Stomach (tissue), 9 donors: Measurements from ENCODE around the gene GRIK1. TPM values are rescaled to one million over a fixed set of nuclear protein-coding genes. Genes with fewer than 3 reads are reported as not detected.
A peak's percentile ranks its signal among the peaks of the same experiment; 100 is the strongest.

Source experiments
- DNase-seq, 2 donors: peaks; one replicate each; pipeline versions ENCODE4 v3.0.0 to v3.0.0-alpha.2; 2013 to 2019
- H3K27ac ChIP-seq, 5 donors: fragments of 200-600 bp in 4 of 5; sonication (generic) in 4 of 5; one replicate each; pipeline ENCODE4 v1.5.1; 2013 to 2019; ENCODE audit warnings: mild to moderate bottlenecking in 1 of 5, moderate library complexity in 1 of 5
- H3K27me3 ChIP-seq, 3 donors: fragments of 200-600 bp; sonication (generic); one replicate each; pipeline ENCODE4 v1.5.1; 2017 to 2019; ENCODE audit warnings: mixed run types in 1 of 3
- H3K36me3 ChIP-seq, 4 donors: fragments of 200-600 bp; sonication (generic); 1 replicate in 3 of 4; 2 replicates in 1 of 4; pipeline ENCODE4 v1.5.1; 2016 to 2019
- H3K4me1 ChIP-seq, 4 donors: fragments of 200-600 bp; sonication (generic); one replicate each; pipeline ENCODE4 v1.5.1; 2016 to 2019
- H3K4me3 ChIP-seq, 4 donors: fragments of 200-600 bp; sonication (generic) in 3 of 4; one replicate each; pipeline ENCODE4 v1.5.1; 2016 to 2019; ENCODE audit warnings: mild to moderate bottlenecking in 1 of 4
- H3K9me3 ChIP-seq, 4 donors: fragments of 200-600 bp; sonication (generic); one replicate each; pipeline ENCODE4 v1.5.1; 2016 to 2019
- CTCF ChIP-seq, 7 experiments: fragments of 450-650 bp in 4 of 7; fragments of 200-600 bp in 3 of 7; sonication (generic) in 3 of 7; IDR thresholded peaks; one replicate each; pipeline ENCODE4 v1.5.1; 2016 to 2019; ENCODE audit warnings: antibody characterized with exemption in 7 of 7, control low read depth in 2 of 7, mild to moderate bottlenecking in 1 of 7
- EP300 ChIP-seq: sonication (generic); formaldehyde crosslinking; IDR thresholded peaks from one replicate; pipeline ENCODE4 v1.6.1; 2017; ENCODE audit warnings: antibody characterized with exemption
- POLR2A ChIP-seq, 4 donors: fragments of 450-650 bp; IDR thresholded peaks; one replicate each; pipeline ENCODE4 v1.6.1; 2016; ENCODE audit warnings: antibody characterized with exemption in 4 of 4, control low read depth in 2 of 4, mild to moderate bottlenecking in 1 of 4, moderate library complexity in 1 of 4
- POLR2AphosphoS5 ChIP-seq, 3 donors: sonication (generic); formaldehyde crosslinking; IDR thresholded peaks; one replicate each; pipeline ENCODE4 v1.6.1; 2016; ENCODE audit warnings: antibody characterized with exemption in 3 of 3
- WGBS, 5 donors: extraction: QIAGEN DNeasy Blood & Tissue Kit in 3 of 5; methylation state at CpG; one replicate each; pipeline versions ENCODE4 v1.1.5 to v1.1.7; 2013 to 2018; 5-methylcytosine and 5-hydroxymethylcytosine counted together
- intact Hi-C: fragments of 100-400 bp; cut with DNase I; formaldehyde crosslinking; loops from one replicate; pipeline ENCODE4 v1.15.1; 2023; ENCODE audit warnings: low total_unique reads
- polyA plus RNA-seq, 3 donors: library from polyadenylated mRNA; stranded (reverse); fragments of 200-250 nt; gene quantifications; one replicate each; pipeline ENCODE4 v1.2.3, GENCODE V29; 2013
- total RNA-seq, 5 donors: library from RNA; depleted of rRNA; stranded (reverse); fragments of >200 nt; gene quantifications; one replicate each; pipeline versions ENCODE4 v1.1.0 to v1.2.3, GENCODE V29; 2014 to 2016
- donor health status: healthy with polysubstance abuse.
- donor health status: Bipolar disorder and iron deficiency.
- donor health status: healthy.

GRIK1 gene
- total and polyA plus RNA-seq, 8 donors, result 0.06 to 1.5 (median 0.66) TPM; not detected in 4

DNA sequence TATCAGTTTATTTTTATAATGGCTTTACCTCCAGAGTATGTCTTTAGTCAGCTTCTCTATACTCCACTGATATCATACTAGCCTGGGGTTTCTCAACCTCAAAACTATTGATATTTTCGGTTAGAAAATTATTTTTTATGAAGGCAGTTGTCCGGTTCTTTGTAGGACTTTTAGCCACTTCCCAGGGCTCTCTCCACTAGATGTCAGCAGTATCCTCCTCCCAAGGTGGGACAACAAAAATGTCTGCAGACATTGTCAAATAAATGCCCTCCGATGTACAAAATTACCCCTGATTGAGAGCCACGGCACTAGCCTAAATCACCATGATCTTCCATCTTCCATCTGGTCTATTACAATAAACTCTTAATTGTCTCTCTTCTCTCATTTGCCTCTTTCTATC lies 4.1 kb upstream of the GRIK1 start:
- no peak for DNase-seq
- 55 to 80% (median 68%) methylated on average over 4 of the region's 4 CpGs for WGBS, 5 donors
- TF ChIP-seq EP300, result no peak
- no peak for TF ChIP-seq POLR2A (IDR thresholded peaks at IDR 0.05)
- TF ChIP-seq POLR2AphosphoS5 (IDR thresholded peaks at IDR 0.05), result no peak
- peak in 2 of 7 experiments; percentile 9 to 19 for TF ChIP-seq CTCF (IDR thresholded peaks at IDR 0.05)

DNA sequence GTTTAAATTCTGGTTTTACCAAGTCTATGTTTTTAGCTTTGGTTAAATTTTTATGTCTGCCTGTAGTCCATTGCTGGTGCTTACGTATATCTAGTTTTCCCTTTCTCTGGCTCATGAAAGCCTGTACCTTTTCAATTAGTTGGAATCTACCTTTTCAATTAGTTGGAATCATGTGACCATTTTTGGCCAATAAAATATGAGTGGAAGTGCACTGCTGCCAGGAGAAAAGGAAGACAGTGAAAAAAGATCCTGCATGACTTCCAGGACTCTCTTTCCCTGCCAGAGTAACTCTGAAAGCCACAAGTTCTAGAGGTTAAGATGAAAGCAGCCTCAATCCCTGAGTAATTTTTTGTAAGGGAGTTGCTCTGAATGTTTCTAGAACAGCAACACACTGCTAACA lies 2.2 kb upstream of the GRIK1 start:
- Histone ChIP-seq H3K36me3 (no peaks in the 10 kb centered on the region), H3K27me3 (peaks cover 0 to 45% (median 23%) of the 10 kb centered on the region in 3 donors), H3K27ac (no peak overlapping the region), H3K4me3 (no peak overlapping the region), H3K9me3 (no peaks in the 10 kb centered on the region), H3K4me1 (peaks cover 0 to 17% (median 15%) of the 10 kb centered on the region in 4 donors)
- TF ChIP-seq POLR2AphosphoS5 (IDR thresholded peaks at IDR 0.05) (no peak), CTCF (IDR thresholded peaks at IDR 0.05) (no peak), POLR2A (IDR thresholded peaks at IDR 0.05) (no peak), EP300 (no peak)
- DNase-seq, result no peak
- 79 to 100% (median 94%) methylated on average over 1 of the region's 1 CpG for WGBS, 5 donors
- intact Hi-C loops, result no loop called here

More for the DNA sequence above, 4.1 kb upstream of the GRIK1 start:
- Histone ChIP-seq H3K4me1 (peaks cover 0 to 16% (median 14%) of the 10 kb centered on the region in 4 donors), H3K9me3 (no peaks in the 10 kb centered on the region), H3K27ac (no peak overlapping the region), H3K36me3 (no peaks in the 10 kb centered on the region), H3K4me3 (no peak overlapping the region), H3K27me3 (peaks cover 0 to 27% (median 17%) of the 10 kb centered on the region in 3 donors)
- intact Hi-C loops, result no loop called here

DNA sequence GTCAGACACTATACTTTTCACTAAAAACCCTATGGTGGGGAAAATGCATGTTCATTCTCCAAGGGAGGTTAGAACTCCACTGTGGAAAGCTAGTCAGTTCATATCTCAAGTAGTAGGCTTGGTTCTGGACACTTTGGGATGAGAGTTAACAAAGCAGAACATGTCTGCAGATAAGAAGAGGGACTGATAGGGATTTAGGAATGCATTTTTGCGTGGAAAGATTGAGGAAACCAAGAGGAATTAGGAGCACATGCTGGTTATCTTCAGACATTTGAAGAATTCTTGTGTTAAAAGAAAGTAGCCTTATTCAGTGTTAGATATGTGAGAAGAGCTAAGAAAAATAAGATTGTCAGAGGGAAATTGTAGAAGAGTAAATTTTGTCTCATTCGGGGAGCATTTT lies 1.2 kb upstream of the GRIK1 start:
- no peak for TF ChIP-seq EP300
- TF ChIP-seq POLR2A (IDR thresholded peaks at IDR 0.05), result no peak
- no peak for TF ChIP-seq POLR2AphosphoS5 (IDR thresholded peaks at IDR 0.05)
- TF ChIP-seq CTCF (IDR thresholded peaks at IDR 0.05), result no peak
- Histone ChIP-seq H3K27ac (no peak overlapping the region), H3K36me3 (no peaks in the 10 kb centered on the region), H3K27me3 (peaks cover 0 to 54% (median 23%) of the 10 kb centered on the region in 3 donors), H3K9me3 (no peaks in the 10 kb centered on the region), H3K4me3 (no peak overlapping the region), H3K4me1 (peaks cover 0 to 17% (median 15%) of the 10 kb centered on the region in 4 donors)
- intact Hi-C loops, result no loop called here
- no peak for DNase-seq
- 64 to 67% (median 64%) methylated on average over 2 of the region's 2 CpGs for WGBS, 5 donors

- H3K4me3 ChIP-seq, result peak overlapping the region in 2 of 4 donors; percentile 31 to 32
- H3K27me3 ChIP-seq, result peaks cover 0 to 54% (median 23%) of the 10 kb centered on the region in 3 donors
- no peaks in the 10 kb centered on the region for H3K9me3 ChIP-seq
Observed at GRCh38 chr21:29940361-29940760, 565 bp upstream of the GRIK1 start.

More at GRCh38 chr21:29940361-29940760, 565 bp upstream of the GRIK1 start:
- 20 to 29% (median 22%) methylated on average over 6 of the region's 6 CpGs for WGBS, 5 donors
- TF ChIP-seq POLR2AphosphoS5 (IDR thresholded peaks at IDR 0.05) (no peak), POLR2A (IDR thresholded peaks at IDR 0.05) (no peak), CTCF (IDR thresholded peaks at IDR 0.05) (no peak), EP300 (no peak)
- Histone ChIP-seq H3K36me3 (no peaks in the 10 kb centered on the region), H3K27ac (no peak overlapping the region), H3K4me1 (peaks cover 0 to 17% (median 15%) of the 10 kb centered on the region in 4 donors)
- intact Hi-C loops, result no loop called here
- no peak for DNase-seq
